SK-N-SH (cell line): ENCODE data around the gene PAOX.

Experiments
- EZH2phosphoT487 ChIP-seq: fragments of 200-600 bp; sonication (generic); IDR thresholded peaks from 2 replicates; pipeline ENCODE4 v1.6.1; 2017; ENCODE audit warnings: low read depth, mixed run types, mild to moderate bottlenecking, antibody characterized with exemption, moderate library complexity, borderline replicate concordance
- JUND ChIP-seq: IDR thresholded peaks from 2 replicates; pipeline ENCODE4 v1.4.0; 2012
- NRF1 ChIP-seq: IDR thresholded peaks from 2 replicates; pipeline ENCODE4 v1.6.1; 2012; ENCODE audit warnings: low read depth, mild to moderate bottlenecking, low read length
- RAD21 ChIP-seq: IDR thresholded peaks from 2 replicates; pipeline ENCODE4 v1.6.1; 2012; ENCODE audit warnings: mild to moderate bottlenecking, low read length
- RCOR1 ChIP-seq: fragments of 150-350 bp; IDR thresholded peaks from 2 replicates; pipeline ENCODE4 v1.6.1; 2017; ENCODE audit warnings: antibody characterized with exemption, low read length
- RFX5 ChIP-seq: IDR thresholded peaks from 2 replicates; pipeline ENCODE4 v1.6.1; 2012; ENCODE audit warnings: mild to moderate bottlenecking, improper control_type of control experiment, low read length
- RXRA ChIP-seq: IDR thresholded peaks from 2 replicates; pipeline ENCODE4 v1.4.0; 2012; ENCODE audit warnings: low read depth, mild to moderate bottlenecking, borderline replicate concordance
- TAF1 ChIP-seq: IDR thresholded peaks from 2 replicates; pipeline ENCODE4 v1.6.1; 2012; ENCODE audit warnings: low read depth, mild to moderate bottlenecking, low read length, moderate library complexity, borderline replicate concordance
- TF ChIP-seq, protein P1 (sequence below): fragments of 200-600 bp; sonication (generic); IDR thresholded peaks from 2 replicates; pipeline ENCODE4 v1.6.1; 2017; ENCODE audit warnings: antibody characterized with exemption, mild to moderate bottlenecking, moderate library complexity
- TF ChIP-seq, protein P2 (sequence below): IDR thresholded peaks from 2 replicates; pipeline ENCODE4 v1.4.0; 2012; ENCODE audit warnings: low read depth

DNA sequence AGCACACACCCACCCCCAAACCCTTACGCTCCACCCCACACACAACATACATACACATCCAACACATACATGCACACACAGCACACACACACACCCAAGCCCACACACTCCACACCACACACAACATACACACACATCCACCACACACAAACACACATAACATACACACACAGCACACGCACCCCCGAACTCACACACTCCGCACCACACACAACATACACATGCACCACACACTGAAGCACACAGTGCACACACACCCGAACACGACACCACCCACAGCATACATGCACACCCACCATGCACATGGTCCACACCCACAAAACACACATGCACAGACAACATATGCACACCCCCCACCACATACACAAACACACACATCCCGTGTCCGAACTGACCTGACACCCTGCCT, 29.9 kb upstream of the PAOX start:
- TF ChIP-seq RFX5 (no peak), NRF1 (no peak), JUND (no peak), RCOR1 (no peak), TAF1 (no peak), EZH2phosphoT487 (no peak), RAD21 (no peak), RXRA (no peak)
- TF ChIP-seq, protein P1, sequence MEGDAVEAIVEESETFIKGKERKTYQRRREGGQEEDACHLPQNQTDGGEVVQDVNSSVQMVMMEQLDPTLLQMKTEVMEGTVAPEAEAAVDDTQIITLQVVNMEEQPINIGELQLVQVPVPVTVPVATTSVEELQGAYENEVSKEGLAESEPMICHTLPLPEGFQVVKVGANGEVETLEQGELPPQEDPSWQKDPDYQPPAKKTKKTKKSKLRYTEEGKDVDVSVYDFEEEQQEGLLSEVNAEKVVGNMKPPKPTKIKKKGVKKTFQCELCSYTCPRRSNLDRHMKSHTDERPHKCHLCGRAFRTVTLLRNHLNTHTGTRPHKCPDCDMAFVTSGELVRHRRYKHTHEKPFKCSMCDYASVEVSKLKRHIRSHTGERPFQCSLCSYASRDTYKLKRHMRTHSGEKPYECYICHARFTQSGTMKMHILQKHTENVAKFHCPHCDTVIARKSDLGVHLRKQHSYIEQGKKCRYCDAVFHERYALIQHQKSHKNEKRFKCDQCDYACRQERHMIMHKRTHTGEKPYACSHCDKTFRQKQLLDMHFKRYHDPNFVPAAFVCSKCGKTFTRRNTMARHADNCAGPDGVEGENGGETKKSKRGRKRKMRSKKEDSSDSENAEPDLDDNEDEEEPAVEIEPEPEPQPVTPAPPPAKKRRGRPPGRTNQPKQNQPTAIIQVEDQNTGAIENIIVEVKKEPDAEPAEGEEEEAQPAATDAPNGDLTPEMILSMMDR: no peak
- TF ChIP-seq, protein P2, sequence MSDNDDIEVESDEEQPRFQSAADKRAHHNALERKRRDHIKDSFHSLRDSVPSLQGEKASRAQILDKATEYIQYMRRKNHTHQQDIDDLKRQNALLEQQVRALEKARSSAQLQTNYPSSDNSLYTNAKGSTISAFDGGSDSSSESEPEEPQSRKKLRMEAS: no peak
